Mesothelial cell of epicardium (in vitro differentiated cells): Measurements from ENCODE around the gene CRAMP1. TPM values are rescaled to one million over a fixed set of nuclear protein-coding genes. Genes with fewer than 3 reads are reported as not detected.

Experiments used
- DNase-seq, 2 experiments: peaks; one replicate each; pipeline ENCODE4 v3.0.0; 2021; ENCODE audit warnings: low spot score in 2 of 2; ENCODE audit not compliant: unreplicated experiment in 2 of 2
- H3K27ac Mint-ChIP-seq: 2 replicates; pipeline ENCODE4 v1.8.0; 2021; ENCODE audit warnings: mixed read lengths
- H3K27me3 Mint-ChIP-seq: 2 replicates; pipeline ENCODE4 v1.8.0; 2021; ENCODE audit warnings: low read depth, mixed read lengths
- H3K36me3 Mint-ChIP-seq: 2 replicates; pipeline ENCODE4 v1.8.0; 2021; ENCODE audit warnings: mixed read lengths
- H3K4me1 Mint-ChIP-seq: 2 replicates; pipeline ENCODE4 v1.8.0; 2021; ENCODE audit warnings: mixed read lengths
- H3K4me3 Mint-ChIP-seq: 2 replicates; pipeline ENCODE4 v1.8.0; 2021; ENCODE audit warnings: mild to moderate bottlenecking, moderate library complexity, mixed read lengths
- H3K9me3 Mint-ChIP-seq: 2 replicates; pipeline ENCODE4 v1.8.0; 2021; ENCODE audit warnings: mixed read lengths
- CTCF ChIP-seq: fragments of 200-600 bp; sonication (generic); IDR thresholded peaks from one replicate; pipeline ENCODE4 v1.5.0; 2021; ENCODE audit warnings: antibody characterized with exemption; ENCODE audit not compliant: unreplicated experiment
- total RNA-seq: library from RNA; stranded (reverse); gene quantifications from 3 replicates; pipeline ENCODE4 v1.2.1, GENCODE V29; 2021

Gene CRAMP1
- 42.5 to 44.8 TPM (median 43.2 TPM) in 3 replicates for total RNA-seq

GRCh38 chr16:1612320-1613111, at the start of gene CRAMP1:
TSS of gene CRAMP1 (plus strand) at chr16:1612360. CDS start at chr16:1614640, 2,280 bp downstream.
- H3K4me3 Mint-ChIP-seq, result peak within 1 kb of the TSS; percentile 80
- H3K36me3 Mint-ChIP-seq, result peaks cover 4% of the 10 kb centered on the region
- H3K27ac Mint-ChIP-seq, result peak within 1 kb of the TSS; percentile 100
- no peak for DNase-seq
- no peak for TF ChIP-seq CTCF
- peaks cover 3% of the 10 kb centered on the region for H3K27me3 Mint-ChIP-seq
- no peaks in the 10 kb centered on the region for H3K9me3 Mint-ChIP-seq
- H3K4me1 Mint-ChIP-seq, result peaks cover 45% of the 10 kb centered on the region

GRCh38 chr16:1563786-1564185, 48.4 kb upstream of the CRAMP1 start:
- no peak for TF ChIP-seq CTCF
- Mint-ChIP-seq H3K9me3 (no peaks in the 10 kb centered on the region), H3K4me1 (no peaks in the 10 kb centered on the region), H3K36me3 (peaks cover 18% of the 10 kb centered on the region), H3K27me3 (no peaks in the 10 kb centered on the region), H3K27ac (no peak overlapping the region), H3K4me3 (no peak overlapping the region)
- DNase-seq, result no peak

GRCh38 chr16:1564325-1564724, 47.8 kb upstream of the CRAMP1 start:
- H3K36me3 Mint-ChIP-seq, result peaks cover 18% of the 10 kb centered on the region
- H3K4me1 Mint-ChIP-seq, result no peaks in the 10 kb centered on the region
- H3K4me3 Mint-ChIP-seq, result no peak overlapping the region
- no peak for TF ChIP-seq CTCF
- H3K9me3 Mint-ChIP-seq, result no peaks in the 10 kb centered on the region
- H3K27ac Mint-ChIP-seq, result no peak overlapping the region
- no peak for DNase-seq
- H3K27me3 Mint-ChIP-seq, result no peaks in the 10 kb centered on the region

GRCh38 chr16:1565083-1565805, 46.9 kb upstream of the CRAMP1 start:
- no peak overlapping the region for H3K27ac Mint-ChIP-seq
- DNase-seq, result no peak
- no peak for TF ChIP-seq CTCF
- no peaks in the 10 kb centered on the region for H3K27me3 Mint-ChIP-seq
- no peak overlapping the region for H3K4me3 Mint-ChIP-seq
- no peaks in the 10 kb centered on the region for H3K4me1 Mint-ChIP-seq
- H3K9me3 Mint-ChIP-seq, result no peaks in the 10 kb centered on the region
- H3K36me3 Mint-ChIP-seq, result peaks cover 17% of the 10 kb centered on the region

GRCh38 chr16:1567988-1568387, 44.2 kb upstream of the CRAMP1 start:
- Mint-ChIP-seq H3K27ac (no peak overlapping the region), H3K9me3 (no peaks in the 10 kb centered on the region), H3K4me3 (no peak overlapping the region), H3K27me3 (no peaks in the 10 kb centered on the region), H3K36me3 (peaks cover 12% of the 10 kb centered on the region), H3K4me1 (no peaks in the 10 kb centered on the region)
- DNase-seq, result no peak
- no peak for TF ChIP-seq CTCF
